CD4-positive, alpha-beta memory T cell (primary cell): ENCODE results near the gene NTSR2. TPM values are rescaled to one million over a fixed set of nuclear protein-coding genes. Genes with fewer than 3 reads are reported as not detected.

ENCODE experiments used
- CTCF ChIA-PET: fragments of 350-600 bp; sonication (Branson Sonifier 250); formaldehyde crosslinking; loops from one replicate; lab custom pipeline; 2021; ENCODE audit warnings: inconsistent platforms; ENCODE audit not compliant: partially characterized antibody; lab: Charles Lee
- POLR2A ChIA-PET: fragments of 350-600 bp; sonication (Branson Sonifier 250); formaldehyde crosslinking; loops from one replicate; lab custom pipeline; 2021; ENCODE audit not compliant: partially characterized antibody; lab: Charles Lee
- DNase-seq, 5 donors: peaks; one replicate each; pipeline versions ENCODE4 v3.0.0 to v3.0.0-alpha.2; 2020 to 2022; ENCODE audit warnings: mixed read lengths in 1 of 5
- H3K27ac ChIP-seq: one replicate; pipeline ENCODE4 v1.7.0; 2013; ENCODE audit warnings: low read depth, low read length
- H3K27me3 ChIP-seq: 2 replicates; pipeline ENCODE4 v1.7.0; 2013; ENCODE audit warnings: mild to moderate bottlenecking, low read length, moderate library complexity; ENCODE audit not compliant: insufficient read depth
- H3K36me3 ChIP-seq: 2 replicates; pipeline ENCODE4 v1.7.0; 2013; ENCODE audit warnings: mild to moderate bottlenecking, low read length, moderate library complexity; ENCODE audit not compliant: insufficient read depth
- H3K4me1 ChIP-seq: 2 replicates; pipeline ENCODE4 v1.7.0; 2013; ENCODE audit warnings: mild to moderate bottlenecking, low read length, moderate library complexity; ENCODE audit not compliant: insufficient read depth
- H3K4me3 ChIP-seq, 2 donors: one replicate each; pipeline ENCODE4 v1.7.0; 2013; ENCODE audit warnings: low read length in 2 of 2, mild to moderate bottlenecking in 1 of 2
- H3K9me3 ChIP-seq, 2 donors: one replicate each; pipeline ENCODE4 v1.7.0; 2013; ENCODE audit warnings: low read length in 2 of 2, control low read depth in 1 of 2; ENCODE audit not compliant: control insufficient read depth in 1 of 2
- H3K27ac Mint-ChIP-seq, 7 donors: one replicate each; pipeline ENCODE4 v1.8.0; 2020 to 2021; ENCODE audit warnings: mixed read lengths in 7 of 7, mild to moderate bottlenecking in 6 of 7, inconsistent platforms in 3 of 7, moderate library complexity in 3 of 7
- H3K27me3 Mint-ChIP-seq, 2 donors: one replicate each; pipeline ENCODE4 v1.8.0; 2020 to 2021; ENCODE audit warnings: mixed read lengths in 2 of 2
- H3K36me3 Mint-ChIP-seq, 2 donors: one replicate each; pipeline ENCODE4 v1.8.0; 2020 to 2021; ENCODE audit warnings: mixed read lengths in 2 of 2, inconsistent platforms in 1 of 2, mild to moderate bottlenecking in 1 of 2
- H3K4me1 Mint-ChIP-seq, 4 donors: one replicate each; pipeline ENCODE4 v1.8.0; 2020 to 2021; ENCODE audit warnings: mixed read lengths in 4 of 4, mild to moderate bottlenecking in 1 of 4
- H3K4me3 Mint-ChIP-seq, 8 donors: one replicate each; pipeline ENCODE4 v1.8.0; 2020 to 2021; ENCODE audit warnings: mixed read lengths in 8 of 8, mild to moderate bottlenecking in 7 of 8, moderate library complexity in 6 of 8, inconsistent platforms in 3 of 8
- H3K9me3 Mint-ChIP-seq, 8 donors: one replicate each; pipeline ENCODE4 v1.8.0; 2020 to 2021; ENCODE audit warnings: mixed read lengths in 8 of 8, mild to moderate bottlenecking in 5 of 8, inconsistent platforms in 3 of 8, moderate library complexity in 1 of 8
- intact Hi-C: fragments of 100-400 bp; cut with micrococcal nuclease; formaldehyde crosslinking; loops from one replicate; pipeline ENCODE4 v1.15.1; 2023
- polyA plus RNA-seq, 2 donors: library from polyadenylated mRNA; unstranded; fragments of 300-500 nt; fragmentation: Illumina TruSeq; gene quantifications; one replicate each; pipeline ENCODE4 v1.2.3, GENCODE V29; 2021
- total RNA-seq, 2 experiments: library from RNA; stranded (reverse); gene quantifications; one replicate each; pipeline ENCODE4 v1.2.3, GENCODE V29; 2021

Gene NTSR2
- total and polyA plus RNA-seq, 4 experiments from 2014 or later = not detected

- POLR2A ChIA-PET = no interaction called here
- H3K27ac Mint-ChIP-seq = no peak overlapping the region
- intact Hi-C loops = no loop called here
These were observed 43.8 kb upstream of the NTSR2 start for GRCh38 chr2:11713815-11714214.

GRCh38 chr2:11712866-11713265, 42.9 kb upstream of the NTSR2 start:
- H3K27me3 ChIP-seq = no peaks in the 10 kb centered on the region
- DNase-seq = no peak
- Mint-ChIP-seq H3K9me3 (no peaks in the 10 kb centered on the region), H3K27me3 (peaks cover 7 to 10% of the 10 kb centered on the region in 2 donors), H3K27ac (peak overlapping the region in 1 of 7 donors; percentile 9), H3K4me1 (no peaks in the 10 kb centered on the region), H3K36me3 (no peaks in the 10 kb centered on the region), H3K4me3 (no peak overlapping the region)
- CTCF ChIA-PET = interaction anchor here (0.6 kb wide), 1 partner anchor 32 kb away, joined by 3 read pairs; no protein-coding TSS in a partner anchor
- H3K36me3 ChIP-seq = no peaks in the 10 kb centered on the region
- intact Hi-C loops = no loop called here
- no peaks in the 10 kb centered on the region for H3K4me1 ChIP-seq
- no peak overlapping the region for H3K4me3 ChIP-seq
- POLR2A ChIA-PET = no interaction called here
- H3K9me3 ChIP-seq = no peaks in the 10 kb centered on the region
- H3K27ac ChIP-seq = no peak overlapping the region

More at GRCh38 chr2:11713815-11714214, 43.8 kb upstream of the NTSR2 start:
- Histone ChIP-seq H3K4me1 (no peaks in the 10 kb centered on the region), H3K36me3 (no peaks in the 10 kb centered on the region), H3K27me3 (peaks cover 4% of the 10 kb centered on the region), H3K27ac (no peak overlapping the region), H3K4me3 (no peak overlapping the region), H3K9me3 (no peaks in the 10 kb centered on the region)
- Mint-ChIP-seq H3K4me1 (no peaks in the 10 kb centered on the region), H3K27me3 (peaks cover 10% of the 10 kb centered on the region in 2 donors), H3K9me3 (no peaks in the 10 kb centered on the region), H3K4me3 (no peak overlapping the region), H3K36me3 (no peaks in the 10 kb centered on the region)
- no peak for DNase-seq
- CTCF ChIA-PET = no interaction called here

- Mint-ChIP-seq H3K27ac (peak overlapping the region in 1 of 7 donors; percentile 0), H3K36me3 (no peaks in the 10 kb centered on the region), H3K4me3 (no peak overlapping the region), H3K27me3 (peaks cover 1 to 4% of the 10 kb centered on the region in 2 donors), H3K9me3 (peaks cover 0 to 3% (median 0%) of the 10 kb centered on the region in 8 donors), H3K4me1 (no peaks in the 10 kb centered on the region)
- ChIA-PET POLR2A (no interaction called here), CTCF (no interaction called here)
- H3K36me3 ChIP-seq = no peaks in the 10 kb centered on the region
- intact Hi-C loops = no loop called here
- no peak overlapping the region for H3K27ac ChIP-seq
- no peaks in the 10 kb centered on the region for H3K9me3 ChIP-seq
- H3K4me3 ChIP-seq = no peak overlapping the region
- H3K27me3 ChIP-seq = no peaks in the 10 kb centered on the region
- DNase-seq = no peak
- H3K4me1 ChIP-seq = no peaks in the 10 kb centered on the region
These were observed 41.8 kb upstream of the NTSR2 start for GRCh38 chr2:11711751-11712150.

GRCh38 chr2:11711354-11711716, 41.3 kb upstream of the NTSR2 start:
- H3K4me3 Mint-ChIP-seq = no peak overlapping the region
- H3K27ac Mint-ChIP-seq = peak overlapping the region in 1 of 7 donors; percentile 0
- H3K4me1 ChIP-seq = no peaks in the 10 kb centered on the region
- DNase-seq = no peak
- H3K36me3 Mint-ChIP-seq = no peaks in the 10 kb centered on the region
- no peak overlapping the region for H3K4me3 ChIP-seq
- H3K4me1 Mint-ChIP-seq = no peaks in the 10 kb centered on the region
- H3K36me3 ChIP-seq = no peaks in the 10 kb centered on the region
- intact Hi-C loops = no loop called here
- peaks cover 0 to 3% (median 0%) of the 10 kb centered on the region in 8 donors for H3K9me3 Mint-ChIP-seq
- CTCF ChIA-PET = no interaction called here
- no peaks in the 10 kb centered on the region for H3K27me3 ChIP-seq
- H3K9me3 ChIP-seq = no peaks in the 10 kb centered on the region
- no peak overlapping the region for H3K27ac ChIP-seq
- POLR2A ChIA-PET = no interaction called here
- H3K27me3 Mint-ChIP-seq = peaks cover 1 to 2% of the 10 kb centered on the region in 2 donors

GRCh38 chr2:11710632-11711353, 40.8 kb upstream of the NTSR2 start:
- Histone ChIP-seq H3K4me1 (no peaks in the 10 kb centered on the region), H3K27ac (no peak overlapping the region), H3K27me3 (no peaks in the 10 kb centered on the region), H3K36me3 (no peaks in the 10 kb centered on the region), H3K4me3 (no peak overlapping the region), H3K9me3 (no peaks in the 10 kb centered on the region)
- ChIA-PET POLR2A (no interaction called here), CTCF (interaction anchor here (1.9 kb wide), 1 partner anchor 18 kb away, joined by 5 read pairs; no protein-coding TSS in a partner anchor)
- H3K36me3 Mint-ChIP-seq = no peaks in the 10 kb centered on the region
- DNase-seq = no peak
- no peaks in the 10 kb centered on the region for H3K4me1 Mint-ChIP-seq
- H3K9me3 Mint-ChIP-seq = peaks cover 0 to 3% (median 0%) of the 10 kb centered on the region in 8 donors
- H3K4me3 Mint-ChIP-seq = no peak overlapping the region
- no peak overlapping the region for H3K27ac Mint-ChIP-seq
- H3K27me3 Mint-ChIP-seq = peaks cover 1 to 2% of the 10 kb centered on the region in 2 donors
- intact Hi-C loops = no loop called here

- H3K9me3 Mint-ChIP-seq = peaks cover 0 to 5% (median 0%) of the 10 kb centered on the region in 8 donors
- CTCF ChIA-PET = interaction anchor here (1.9 kb wide), 1 partner anchor 17 kb away, joined by 5 read pairs; no protein-coding TSS in a partner anchor
- no peaks in the 10 kb centered on the region for H3K4me1 Mint-ChIP-seq
These were observed 40.2 kb upstream of the NTSR2 start for GRCh38 chr2:11710210-11710609.

GRCh38 chr2:11709293-11709692, 39.3 kb upstream of the NTSR2 start:
- Histone ChIP-seq H3K4me3 (no peak overlapping the region), H3K27me3 (no peaks in the 10 kb centered on the region), H3K36me3 (no peaks in the 10 kb centered on the region), H3K9me3 (no peaks in the 10 kb centered on the region), H3K27ac (no peak overlapping the region), H3K4me1 (no peaks in the 10 kb centered on the region)
- H3K27ac Mint-ChIP-seq = no peak overlapping the region
- no peaks in the 10 kb centered on the region for H3K4me1 Mint-ChIP-seq
- no peaks in the 10 kb centered on the region for H3K36me3 Mint-ChIP-seq
- ChIA-PET POLR2A (no interaction called here), CTCF (interaction anchor here (1.9 kb wide), 1 partner anchor 16 kb away, joined by 5 read pairs; no protein-coding TSS in a partner anchor)
- intact Hi-C loops = no loop called here
- peaks cover 0 to 1% of the 10 kb centered on the region in 2 donors for H3K27me3 Mint-ChIP-seq
- DNase-seq = no peak
- peaks cover 0 to 6% (median 0%) of the 10 kb centered on the region in 8 donors for H3K9me3 Mint-ChIP-seq
- no peak overlapping the region for H3K4me3 Mint-ChIP-seq

More at GRCh38 chr2:11710210-11710609, 40.2 kb upstream of the NTSR2 start:
- no peak overlapping the region for H3K4me3 ChIP-seq
- no peaks in the 10 kb centered on the region for H3K36me3 ChIP-seq
- H3K4me3 Mint-ChIP-seq = no peak overlapping the region
- H3K36me3 Mint-ChIP-seq = no peaks in the 10 kb centered on the region
- H3K4me1 ChIP-seq = no peaks in the 10 kb centered on the region
- H3K27ac ChIP-seq = no peak overlapping the region
- H3K27ac Mint-ChIP-seq = no peak overlapping the region
- H3K27me3 ChIP-seq = no peaks in the 10 kb centered on the region
- H3K9me3 ChIP-seq = no peaks in the 10 kb centered on the region
- intact Hi-C loops = no loop called here
- DNase-seq = no peak
- POLR2A ChIA-PET = no interaction called here
- peaks cover 1 to 2% of the 10 kb centered on the region in 2 donors for H3K27me3 Mint-ChIP-seq
